ENCODE results near the gene PLCD3. TPM values are rescaled to one million over a fixed set of nuclear protein-coding genes. Genes with fewer than 3 reads are reported as not detected.

PLCD3 gene
- total and polyA plus RNA-seq, 2 of the 13 experiments (the other 11 are each of a cell fraction or from before 2014, with no cell fraction given), result 11.3 to 39.1 TPM

DNA sequence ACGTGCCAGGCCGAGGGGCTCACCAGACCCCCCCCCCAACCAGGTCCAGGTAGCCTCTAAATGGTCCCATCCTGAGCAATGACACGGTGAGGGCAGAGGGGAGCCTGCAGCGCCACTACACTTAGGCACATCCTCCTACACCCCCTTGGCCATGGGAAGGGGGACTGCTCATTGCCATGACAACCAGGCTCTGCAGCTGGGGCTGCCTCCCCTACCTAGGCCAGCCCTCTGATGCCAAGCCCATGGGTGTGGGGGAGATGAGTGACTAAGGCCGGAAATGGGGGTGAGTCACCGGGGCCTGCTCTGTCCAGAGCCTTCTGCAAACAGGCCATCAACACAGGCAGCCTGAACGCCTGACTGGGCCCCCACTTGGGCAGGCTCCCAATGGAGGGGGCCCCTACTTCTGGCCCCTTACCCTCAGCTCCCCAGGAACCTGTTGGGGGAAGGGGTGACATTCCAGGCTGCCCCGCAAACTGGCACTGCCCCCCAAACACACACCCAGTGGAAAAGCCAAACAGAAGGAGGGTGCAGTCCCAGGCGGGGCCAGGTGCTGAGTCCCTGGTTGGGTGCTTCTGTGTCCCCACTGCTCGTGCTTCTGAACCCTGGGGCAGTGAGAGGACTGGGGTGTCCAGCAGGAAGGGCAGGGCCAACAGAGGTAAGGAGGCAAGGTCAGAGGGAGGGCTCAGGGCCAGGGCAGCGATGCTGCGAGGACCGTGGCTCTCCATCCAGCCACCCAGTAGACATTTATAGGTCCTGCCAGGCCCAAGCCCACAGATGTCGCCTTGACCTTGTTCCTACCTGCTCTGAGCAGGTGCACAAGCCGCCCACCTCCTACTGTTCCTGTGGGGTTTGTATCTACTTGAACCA is 8.2 kb downstream of the PLCD3 start (continued):
- TF ChIP-seq CAMTA2 (CRISPR knock-in tag; IDR thresholded peaks at IDR 0.05; ENCODE audit: borderline replicate concordance), result peak; percentile 34; the same call in 1 of the 2 replicates
- no peak for TF ChIP-seq SOX13 (IDR thresholded peaks at IDR 0.05)
- TF ChIP-seq SOX13 (CRISPR knock-in tag; conservative IDR thresholded peaks at IDR 0.05 in 1 of 2, IDR thresholded peaks at IDR 0.05 in 1 of 2), result peak in 1 of 2 experiments; percentile 31; a peak in 1 of 4 replicates
- TF ChIP-seq GZF1 (CRISPR knock-in tag; IDR thresholded peaks at IDR 0.05), result no peak
- TF ChIP-seq ZNF547 (CRISPR knock-in tag; IDR thresholded peaks at IDR 0.05), result peak; percentile 88
- no peak for TF ChIP-seq PAX8 (CRISPR knock-in tag; IDR thresholded peaks at IDR 0.05; ENCODE audit: borderline replicate concordance)
- peak; percentile 66 for TF ChIP-seq PTBP1 (IDR thresholded peaks at IDR 0.05; ENCODE audit: low read depth, low read length, poor library complexity, severe bottlenecking)
- 0 out of 2 replicates have a peak, but pooled peaks have one; percentile 50 for TF ChIP-seq ETV6 (CRISPR knock-in tag; conservative IDR thresholded peaks at IDR 0.05)
- TF ChIP-seq, protein P1, sequence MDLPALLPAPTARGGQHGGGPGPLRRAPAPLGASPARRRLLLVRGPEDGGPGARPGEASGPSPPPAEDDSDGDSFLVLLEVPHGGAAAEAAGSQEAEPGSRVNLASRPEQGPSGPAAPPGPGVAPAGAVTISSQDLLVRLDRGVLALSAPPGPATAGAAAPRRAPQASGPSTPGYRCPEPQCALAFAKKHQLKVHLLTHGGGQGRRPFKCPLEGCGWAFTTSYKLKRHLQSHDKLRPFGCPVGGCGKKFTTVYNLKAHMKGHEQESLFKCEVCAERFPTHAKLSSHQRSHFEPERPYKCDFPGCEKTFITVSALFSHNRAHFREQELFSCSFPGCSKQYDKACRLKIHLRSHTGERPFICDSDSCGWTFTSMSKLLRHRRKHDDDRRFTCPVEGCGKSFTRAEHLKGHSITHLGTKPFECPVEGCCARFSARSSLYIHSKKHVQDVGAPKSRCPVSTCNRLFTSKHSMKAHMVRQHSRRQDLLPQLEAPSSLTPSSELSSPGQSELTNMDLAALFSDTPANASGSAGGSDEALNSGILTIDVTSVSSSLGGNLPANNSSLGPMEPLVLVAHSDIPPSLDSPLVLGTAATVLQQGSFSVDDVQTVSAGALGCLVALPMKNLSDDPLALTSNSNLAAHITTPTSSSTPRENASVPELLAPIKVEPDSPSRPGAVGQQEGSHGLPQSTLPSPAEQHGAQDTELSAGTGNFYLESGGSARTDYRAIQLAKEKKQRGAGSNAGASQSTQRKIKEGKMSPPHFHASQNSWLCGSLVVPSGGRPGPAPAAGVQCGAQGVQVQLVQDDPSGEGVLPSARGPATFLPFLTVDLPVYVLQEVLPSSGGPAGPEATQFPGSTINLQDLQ (CRISPR knock-in tag; IDR thresholded peaks at IDR 0.05), result no peak
- TF ChIP-seq, protein P2, sequence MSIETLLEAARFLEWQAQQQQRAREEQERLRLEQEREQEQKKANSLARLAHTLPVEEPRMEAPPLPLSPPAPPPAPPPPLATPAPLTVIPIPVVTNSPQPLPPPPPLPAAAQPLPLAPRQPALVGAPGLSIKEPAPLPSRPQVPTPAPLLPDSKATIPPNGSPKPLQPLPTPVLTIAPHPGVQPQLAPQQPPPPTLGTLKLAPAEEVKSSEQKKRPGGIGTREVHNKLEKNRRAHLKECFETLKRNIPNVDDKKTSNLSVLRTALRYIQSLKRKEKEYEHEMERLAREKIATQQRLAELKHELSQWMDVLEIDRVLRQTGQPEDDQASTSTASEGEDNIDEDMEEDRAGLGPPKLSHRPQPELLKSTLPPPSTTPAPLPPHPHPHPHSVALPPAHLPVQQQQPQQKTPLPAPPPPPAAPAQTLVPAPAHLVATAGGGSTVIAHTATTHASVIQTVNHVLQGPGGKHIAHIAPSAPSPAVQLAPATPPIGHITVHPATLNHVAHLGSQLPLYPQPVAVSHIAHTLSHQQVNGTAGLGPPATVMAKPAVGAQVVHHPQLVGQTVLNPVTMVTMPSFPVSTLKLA (IDR thresholded peaks at IDR 0.05), result no peak
- TF ChIP-seq ZNF350 (CRISPR knock-in tag; IDR thresholded peaks at IDR 0.05; ENCODE audit: borderline replicate concordance, low read depth), result peak; percentile 64; the same call in 1 of the 2 replicates
- no peak for TF ChIP-seq RBM39 (IDR thresholded peaks at IDR 0.05; ENCODE audit: low read depth, low read length, poor library complexity, severe bottlenecking)
- no peak for TF ChIP-seq MTF2 (CRISPR knock-in tag; IDR thresholded peaks at IDR 0.05; ENCODE audit: borderline replicate concordance)
- TF ChIP-seq TBL1XR1 (IDR thresholded peaks at IDR 0.05; ENCODE audit: borderline replicate concordance, low read length, partially characterized antibody), result no peak
- peak; percentile 64; the same call in 1 of the 2 replicates for TF ChIP-seq ZFY (CRISPR knock-in tag; IDR thresholded peaks at IDR 0.05)
- no peak for TF ChIP-seq ZNF563 (CRISPR knock-in tag; IDR thresholded peaks at IDR 0.05)
- TF ChIP-seq GATAD2A (CRISPR knock-in tag; IDR thresholded peaks at IDR 0.05), result peak; percentile 67; the same call in 1 of the 2 replicates
- peak; percentile 39 for TF ChIP-seq ASH2L (IDR thresholded peaks at IDR 0.05; ENCODE audit: insufficient read length, low read depth, low read length)
- TF ChIP-seq ZFP36L1 (CRISPR knock-in tag; IDR thresholded peaks at IDR 0.05), result no peak
- TF ChIP-seq ATAD3A (CRISPR knock-in tag; IDR thresholded peaks at IDR 0.05), result no peak
- TF ChIP-seq U2AF1 (optimal IDR thresholded peaks at IDR 0.05; ENCODE audit: low read depth, low read length), result peak; percentile 88
- TF ChIP-seq, protein P3, sequence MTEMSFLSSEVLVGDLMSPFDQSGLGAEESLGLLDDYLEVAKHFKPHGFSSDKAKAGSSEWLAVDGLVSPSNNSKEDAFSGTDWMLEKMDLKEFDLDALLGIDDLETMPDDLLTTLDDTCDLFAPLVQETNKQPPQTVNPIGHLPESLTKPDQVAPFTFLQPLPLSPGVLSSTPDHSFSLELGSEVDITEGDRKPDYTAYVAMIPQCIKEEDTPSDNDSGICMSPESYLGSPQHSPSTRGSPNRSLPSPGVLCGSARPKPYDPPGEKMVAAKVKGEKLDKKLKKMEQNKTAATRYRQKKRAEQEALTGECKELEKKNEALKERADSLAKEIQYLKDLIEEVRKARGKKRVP (CRISPR knock-in tag; IDR thresholded peaks at IDR 0.05), result no peak; a peak in 1 of 4 replicates
- no peak for TF ChIP-seq TEAD2 (CRISPR knock-in tag; IDR thresholded peaks at IDR 0.05)
